Tibial artery (tissue), 4 donors: ENCODE measurements around the gene CLDN14.

Source experiments
- DNase-seq, 2 donors: peaks; one replicate each; pipeline ENCODE4 v3.0.0-alpha.2; 2019
- H3K27ac ChIP-seq, 2 donors: fragments of 200-600 bp; sonication (generic) in 1 of 2; 1 replicate in 1 of 2; 2 replicates in 1 of 2; pipeline ENCODE4 v1.5.1; 2018 to 2019; ENCODE audit warnings: mild to moderate bottlenecking in 1 of 2
- H3K27me3 ChIP-seq, 2 donors: fragments of 200-600 bp; sonication (generic) in 1 of 2; one replicate each; pipeline versions ENCODE4 v1.5.1 to v1.6.0; 2016 to 2019
- H3K36me3 ChIP-seq, 3 donors: fragments of 200-600 bp; sonication (generic) in 2 of 3; one replicate each; pipeline ENCODE4 v1.5.1; 2016 to 2019; ENCODE audit warnings: mild to moderate bottlenecking in 2 of 3
- H3K4me1 ChIP-seq, 4 donors: fragments of 200-600 bp; sonication (generic) in 2 of 4; 1 replicate in 3 of 4; 2 replicates in 1 of 4; pipeline ENCODE4 v1.5.1; 2016 to 2019
- H3K4me3 ChIP-seq, 2 donors: fragments of 200-600 bp; sonication (generic) in 1 of 2; 1 replicate in 1 of 2; 2 replicates in 1 of 2; pipeline ENCODE4 v1.5.1; 2018 to 2019; ENCODE audit warnings: mild to moderate bottlenecking in 2 of 2
- H3K9me3 ChIP-seq, 3 donors: fragments of 200-600 bp; sonication (generic) in 1 of 3; one replicate each; pipeline ENCODE4 v1.5.1; 2016 to 2019
- CTCF ChIP-seq, 2 experiments: fragments of 200-600 bp in 1 of 2; fragments of 450-650 bp in 1 of 2; IDR thresholded peaks; one replicate each; pipeline ENCODE4 v1.5.1; 2017 to 2019; ENCODE audit warnings: antibody characterized with exemption in 2 of 2, mild to moderate bottlenecking in 1 of 2, moderate library complexity in 1 of 2
- intact Hi-C: fragments of 100-400 bp; cut with DNase I; formaldehyde crosslinking; loops from one replicate; pipeline ENCODE4 v1.15.0; 2023; ENCODE audit warnings: low total_unique reads

Gene CLDN14

GRCh38 chr21:36487641-36488307 is 7.9 kb upstream of the CLDN14 start:
- no peaks in the 10 kb centered on the region for H3K9me3 ChIP-seq
- no peak overlapping the region for H3K4me3 ChIP-seq
- TF ChIP-seq CTCF (IDR thresholded peaks at IDR 0.05): no peak
- H3K36me3 ChIP-seq: no peaks in the 10 kb centered on the region
- H3K4me1 ChIP-seq: no peaks in the 10 kb centered on the region
- no peak overlapping the region for H3K27ac ChIP-seq
- intact Hi-C loops: no loop called here
- no peak for DNase-seq
- no peaks in the 10 kb centered on the region for H3K27me3 ChIP-seq

GRCh38 chr21:36486246-36486645 is 6.3 kb upstream of the CLDN14 start:
- intact Hi-C loops: no loop called here

GRCh38 chr21:36485476-36485875 is 5.6 kb upstream of the CLDN14 start:
- Histone ChIP-seq H3K4me3 (no peak overlapping the region), H3K4me1 (no peaks in the 10 kb centered on the region), H3K9me3 (no peaks in the 10 kb centered on the region), H3K36me3 (no peaks in the 10 kb centered on the region), H3K27ac (no peak overlapping the region), H3K27me3 (no peaks in the 10 kb centered on the region)
- intact Hi-C loops: no loop called here
- DNase-seq: no peak
- no peak for TF ChIP-seq CTCF (IDR thresholded peaks at IDR 0.05)

More at GRCh38 chr21:36486246-36486645, 6.3 kb upstream of the CLDN14 start:
- Histone ChIP-seq H3K27ac (no peak overlapping the region), H3K4me1 (no peaks in the 10 kb centered on the region), H3K27me3 (no peaks in the 10 kb centered on the region), H3K9me3 (no peaks in the 10 kb centered on the region), H3K4me3 (no peak overlapping the region), H3K36me3 (no peaks in the 10 kb centered on the region)
- TF ChIP-seq CTCF (IDR thresholded peaks at IDR 0.05): no peak
- no peak for DNase-seq

DNA sequence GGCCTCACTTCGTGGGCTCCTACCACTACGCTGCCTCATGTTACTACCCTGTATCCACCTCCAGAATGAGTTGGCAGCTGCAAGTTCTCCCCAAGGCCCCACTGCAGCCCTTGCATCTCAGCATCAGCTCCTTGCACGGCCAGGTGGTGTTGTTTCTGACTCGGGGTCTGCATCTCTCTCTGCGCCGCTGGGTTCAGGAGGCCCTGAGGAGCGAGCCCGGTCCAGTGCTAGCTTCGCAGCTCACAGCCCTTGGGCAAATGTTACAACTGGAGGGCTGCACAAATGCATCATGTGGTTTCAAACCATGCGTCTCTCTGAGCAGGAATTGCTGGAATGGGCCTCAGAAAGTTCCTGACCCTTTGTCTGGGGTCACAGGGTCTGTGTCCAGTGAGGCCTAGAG is 3.2 kb upstream of the CLDN14 start:
- H3K36me3 ChIP-seq: no peaks in the 10 kb centered on the region
- H3K9me3 ChIP-seq: no peaks in the 10 kb centered on the region
- no peak for TF ChIP-seq CTCF (IDR thresholded peaks at IDR 0.05)
- intact Hi-C loops: no loop called here
- no peak overlapping the region for H3K27ac ChIP-seq
- no peak for DNase-seq
- H3K4me3 ChIP-seq: no peak overlapping the region
- H3K4me1 ChIP-seq: peaks cover 0 to 12% (median 8%) of the 10 kb centered on the region in 4 donors
- H3K27me3 ChIP-seq: no peaks in the 10 kb centered on the region

DNA sequence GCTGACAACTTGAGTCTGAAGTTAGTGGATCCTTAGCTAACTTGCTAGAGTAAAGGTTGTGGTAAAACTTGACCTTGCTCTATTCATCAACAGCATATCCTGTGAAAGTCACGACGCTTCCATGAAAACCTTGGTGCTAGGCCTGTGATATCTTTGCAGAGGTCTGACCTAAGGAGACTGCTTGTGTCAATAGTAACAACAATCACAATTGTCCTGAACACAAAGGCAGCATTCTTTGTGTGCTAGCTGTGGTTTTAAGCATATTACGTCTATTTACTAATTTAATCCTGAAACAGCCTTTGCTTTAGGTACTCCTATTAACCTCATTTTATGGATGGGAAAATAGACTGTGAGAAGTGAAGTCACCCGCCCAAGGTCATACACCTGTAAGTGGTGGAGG is 2.8 kb upstream of the CLDN14 start:
- intact Hi-C loops: no loop called here
- H3K27me3 ChIP-seq: no peaks in the 10 kb centered on the region
- H3K4me1 ChIP-seq: peaks cover 0 to 12% (median 8%) of the 10 kb centered on the region in 4 donors
- no peak for DNase-seq
- no peaks in the 10 kb centered on the region for H3K9me3 ChIP-seq
- no peak overlapping the region for H3K4me3 ChIP-seq
- no peaks in the 10 kb centered on the region for H3K36me3 ChIP-seq
- no peak overlapping the region for H3K27ac ChIP-seq
- TF ChIP-seq CTCF (IDR thresholded peaks at IDR 0.05): no peak

GRCh38 chr21:36482181-36482580 is 2.3 kb upstream of the CLDN14 start:
- no peaks in the 10 kb centered on the region for H3K27me3 ChIP-seq
- H3K4me3 ChIP-seq: no peak overlapping the region
- no peak for TF ChIP-seq CTCF (IDR thresholded peaks at IDR 0.05)
- peaks cover 0 to 12% (median 8%) of the 10 kb centered on the region in 4 donors for H3K4me1 ChIP-seq
- H3K9me3 ChIP-seq: no peaks in the 10 kb centered on the region
- no peak for DNase-seq
- H3K27ac ChIP-seq: no peak overlapping the region
- intact Hi-C loops: no loop called here
- no peaks in the 10 kb centered on the region for H3K36me3 ChIP-seq
